Thoracic aorta (tissue), 2 donors: ENCODE data around the gene MIAT. TPM values are rescaled to one million over a fixed set of nuclear protein-coding genes. Genes with fewer than 3 reads are reported as not detected.

Experiments
- ATAC-seq: fragments of 150-250 bp; one replicate; pipeline ENCODE4 v1.8.0; 2017; ENCODE audit warnings: low read depth; ENCODE audit not compliant: insufficient number of reproducible peaks, low FRiP score
- DNase-seq: peaks from one replicate; pipeline ENCODE4 v3.0.0-alpha.2; 2020; ENCODE audit warnings: low spot score
- H3K27ac ChIP-seq, 2 donors: fragments of 200-600 bp; sonication (generic); 1 replicate in 1 of 2; 2 replicates in 1 of 2; pipeline ENCODE4 v1.5.1; 2016; ENCODE audit warnings: mild to moderate bottlenecking in 2 of 2, moderate library complexity in 2 of 2
- H3K27me3 ChIP-seq: fragments of 200-600 bp; sonication (generic); replicated peaks from 2 replicates; pipeline ENCODE4 v1.6.0; 2016; ENCODE audit warnings: mild to moderate bottlenecking; ENCODE audit not compliant: insufficient read depth
- H3K36me3 ChIP-seq: fragments of 200-600 bp; sonication (generic); one replicate; pipeline ENCODE4 v1.5.1; 2016
- H3K4me1 ChIP-seq, 2 donors: fragments of 200-600 bp; sonication (generic); 1 replicate in 1 of 2; 2 replicates in 1 of 2; pipeline versions ENCODE4 v1.5.1 to v1.6.0; 2016; ENCODE audit warnings: low read depth in 2 of 2, mild to moderate bottlenecking in 1 of 2; ENCODE audit not compliant: control insufficient read depth in 1 of 2
- H3K4me3 ChIP-seq: fragments of 200-600 bp; sonication (generic); 2 replicates; pipeline ENCODE4 v1.5.1; 2016; ENCODE audit warnings: mild to moderate bottlenecking
- H3K9me3 ChIP-seq: fragments of 200-600 bp; sonication (generic); 2 replicates; pipeline ENCODE4 v1.5.1; 2016
- CTCF ChIP-seq: fragments of 200-600 bp; sonication (generic); IDR thresholded peaks from one replicate; pipeline ENCODE4 v1.5.1; 2019; ENCODE audit warnings: antibody characterized with exemption
- total RNA-seq, 2 donors: library from RNA; depleted of rRNA; stranded (reverse); fragments of >200 nt; gene quantifications; one replicate each; pipeline versions ENCODE4 v1.1.0 to v1.2.3, GENCODE V29; 2016

The MIAT gene
- total RNA-seq, 2 donors from 2014 or later: 0.81 to 3.6 TPM

GRCh38 chr22:26646158-26646557 lies 11.2 kb upstream of the MIAT start:
- Histone ChIP-seq H3K9me3 (no peaks in the 10 kb centered on the region), H3K27me3 (no peaks in the 10 kb centered on the region), H3K4me1 (peaks cover 6 to 8% of the 10 kb centered on the region in 2 donors), H3K27ac (no peak overlapping the region), H3K36me3 (no peaks in the 10 kb centered on the region), H3K4me3 (no peak overlapping the region)
- ATAC-seq: no peak
- TF ChIP-seq CTCF: no peak
- no peak for DNase-seq

GRCh38 chr22:26648011-26648497 lies 9.3 kb upstream of the MIAT start:
- TF ChIP-seq CTCF: no peak
- Histone ChIP-seq H3K27ac (no peak overlapping the region), H3K4me1 (peaks cover 6 to 8% of the 10 kb centered on the region in 2 donors), H3K4me3 (no peak overlapping the region), H3K36me3 (no peaks in the 10 kb centered on the region), H3K27me3 (no peaks in the 10 kb centered on the region), H3K9me3 (no peaks in the 10 kb centered on the region)
- ATAC-seq: no peak
- DNase-seq: no peak

GRCh38 chr22:26648528-26649388 lies 8.6 kb upstream of the MIAT start:
- ATAC-seq: no peak
- TF ChIP-seq CTCF: no peak
- H3K27me3 ChIP-seq: no peaks in the 10 kb centered on the region

GRCh38 chr22:26650722-26651421 lies 6.5 kb upstream of the MIAT start:
- no peak for TF ChIP-seq CTCF
- no peak for DNase-seq
- Histone ChIP-seq H3K27ac (no peak overlapping the region), H3K4me3 (no peak overlapping the region), H3K4me1 (no peaks in the 10 kb centered on the region), H3K9me3 (no peaks in the 10 kb centered on the region), H3K36me3 (no peaks in the 10 kb centered on the region), H3K27me3 (no peaks in the 10 kb centered on the region)
- ATAC-seq: no peak

More at GRCh38 chr22:26648528-26649388, 8.6 kb upstream of the MIAT start:
- H3K4me1 ChIP-seq: peaks cover 6 to 8% of the 10 kb centered on the region in 2 donors
- H3K36me3 ChIP-seq: no peaks in the 10 kb centered on the region
- DNase-seq: no peak
- H3K9me3 ChIP-seq: no peaks in the 10 kb centered on the region
- H3K4me3 ChIP-seq: no peak overlapping the region
- no peak overlapping the region for H3K27ac ChIP-seq

- DNase-seq: no peak
- Histone ChIP-seq H3K9me3 (no peaks in the 10 kb centered on the region), H3K27me3 (no peaks in the 10 kb centered on the region), H3K36me3 (no peaks in the 10 kb centered on the region), H3K4me1 (peaks cover 0 to under 1% of the 10 kb centered on the region in 2 donors), H3K27ac (no peak overlapping the region), H3K4me3 (no peak overlapping the region)
- no peak for ATAC-seq
- TF ChIP-seq CTCF: no peak
Measured at GRCh38 chr22:26651815-26652214, 5.6 kb upstream of the MIAT start.
